SHP77 treated with DMSO at 0.1 percent for 48 hours (cell line): ENCODE results near the gene PRM1.
A peak's percentile ranks its signal among the peaks of the same experiment; 100 is the strongest.
"Not testable (repeated sequence)": the region's sequence is repeated elsewhere in the genome, so short reads cannot be mapped to it uniquely, and the experiment has no call there.

Experiments
- DNase-seq: peaks from one replicate; lab custom pipeline; 2025; lab: John Stamatoyannopoulos, UW

Gene PRM1

GRCh38 chr16:11314309-11314894 lies 33.3 kb upstream of the PRM1 start:
- no peak for DNase-seq

GRCh38 chr16:11313493-11314308 lies 32.6 kb upstream of the PRM1 start:
- DNase-seq = no peak

GRCh38 chr16:11312718-11313492 lies 31.8 kb upstream of the PRM1 start:
- DNase-seq = no peak

DNA sequence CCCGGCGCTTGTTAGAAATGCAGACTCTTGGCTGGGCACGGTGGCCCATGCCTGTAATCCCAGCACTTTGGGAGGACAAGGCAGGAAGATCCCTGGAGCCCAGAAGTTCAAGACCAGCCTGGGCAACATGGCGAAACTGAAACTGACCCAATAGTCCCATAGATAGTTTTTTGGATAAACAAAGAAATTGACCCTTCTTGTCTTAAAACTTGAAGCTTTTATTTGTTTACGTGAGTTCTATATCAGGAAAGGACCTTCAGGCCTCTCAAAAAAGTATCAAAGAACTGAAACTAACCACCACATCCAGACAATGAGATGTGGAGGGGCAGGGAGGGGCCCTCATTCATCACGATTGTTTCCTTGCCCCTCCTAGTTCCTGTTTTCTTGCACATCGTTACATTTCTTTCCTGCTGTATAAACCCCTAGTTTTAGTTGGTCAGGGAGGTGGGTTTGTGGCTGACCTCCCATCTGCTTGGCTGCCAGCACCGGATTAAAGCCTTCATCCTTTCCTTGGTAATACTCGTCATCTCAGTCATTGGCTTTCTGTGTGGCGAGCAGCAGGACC lies 29.9 kb upstream of the PRM1 start:
- no peak for DNase-seq

GRCh38 chr16:11310634-11310977 lies 29.5 kb upstream of the PRM1 start:
- DNase-seq = no peak

DNA sequence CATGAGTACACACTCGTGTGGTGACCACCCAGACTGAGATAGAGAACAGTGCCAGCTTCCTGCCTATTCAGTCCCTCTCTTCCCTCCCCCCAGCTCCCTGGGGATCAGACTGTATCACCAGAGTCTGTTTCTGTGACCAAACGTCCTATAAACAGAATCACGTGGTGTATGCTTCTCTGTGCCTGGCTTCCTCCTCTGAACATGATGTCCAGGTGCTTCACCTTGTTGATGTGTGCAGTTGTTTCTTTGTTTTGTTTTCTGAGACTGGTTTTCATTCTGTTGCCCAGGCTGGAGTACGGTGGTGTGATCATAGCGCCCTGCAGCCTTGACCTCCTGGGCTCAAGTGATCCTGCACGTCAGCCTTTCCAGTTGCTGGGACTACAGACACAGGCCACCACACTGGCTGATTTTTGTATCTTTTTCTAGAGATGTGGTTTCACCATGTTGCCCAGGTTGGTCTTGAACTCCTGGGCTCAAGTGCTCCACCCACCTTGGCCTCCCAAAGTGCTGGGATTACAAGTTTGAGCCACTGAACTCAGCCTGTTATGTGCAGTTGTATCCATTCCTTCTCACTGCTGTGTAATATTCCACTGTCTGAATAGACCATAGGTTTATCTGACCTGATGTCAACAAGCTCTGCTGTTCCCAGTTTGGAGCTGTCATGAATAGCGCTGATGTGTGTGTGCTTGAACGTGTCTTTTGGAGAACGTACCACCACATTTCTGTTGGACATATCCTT lies 28.9 kb upstream of the PRM1 start:
- DNase-seq = no peak

- DNase-seq = peak; percentile 6
These were observed 27.6 kb upstream of the PRM1 start for GRCh38 chr16:11308493-11309283.

DNA sequence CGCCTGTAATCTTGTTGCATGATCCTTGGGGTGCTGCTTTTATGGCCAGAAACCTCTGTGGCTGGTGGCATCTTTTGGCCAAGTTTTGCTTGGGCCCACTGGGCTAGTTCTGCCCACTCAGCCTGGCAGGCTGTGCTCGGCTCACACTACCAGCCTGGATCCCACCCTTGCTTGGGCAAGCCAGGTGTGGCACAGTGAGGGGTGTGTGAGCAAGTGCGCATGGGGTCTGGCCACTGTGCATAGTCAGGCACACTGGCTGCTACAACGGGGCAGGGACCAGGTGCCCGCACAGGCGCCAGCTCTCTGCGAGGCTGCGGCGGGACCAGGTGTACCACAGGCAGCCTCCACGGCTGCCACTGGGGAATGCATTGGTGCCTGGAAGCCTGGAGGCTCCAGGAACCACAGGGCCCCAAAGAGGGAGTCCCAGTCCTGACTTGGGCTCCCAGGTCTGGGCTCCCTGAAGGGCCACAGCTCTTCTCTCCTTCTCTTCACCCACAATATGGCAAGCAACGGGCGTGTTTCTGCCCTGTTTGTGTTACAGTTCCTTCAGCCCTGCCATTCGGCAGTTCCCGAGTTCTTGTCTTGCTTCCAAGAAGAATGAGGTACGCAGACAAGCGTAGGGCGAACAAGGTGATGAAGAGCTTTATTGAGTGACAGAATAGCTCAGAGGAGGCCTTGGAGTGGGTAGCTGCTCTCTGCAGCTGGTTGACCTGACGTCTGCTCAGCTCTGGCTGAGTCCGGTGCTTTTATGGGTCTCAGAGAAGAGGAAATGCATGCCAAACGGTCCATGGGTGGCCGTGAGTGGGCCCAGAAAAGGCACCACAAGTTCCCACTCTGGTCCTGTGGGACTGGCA lies 26.7 kb upstream of the PRM1 start:
- DNase-seq = no peak

DNA sequence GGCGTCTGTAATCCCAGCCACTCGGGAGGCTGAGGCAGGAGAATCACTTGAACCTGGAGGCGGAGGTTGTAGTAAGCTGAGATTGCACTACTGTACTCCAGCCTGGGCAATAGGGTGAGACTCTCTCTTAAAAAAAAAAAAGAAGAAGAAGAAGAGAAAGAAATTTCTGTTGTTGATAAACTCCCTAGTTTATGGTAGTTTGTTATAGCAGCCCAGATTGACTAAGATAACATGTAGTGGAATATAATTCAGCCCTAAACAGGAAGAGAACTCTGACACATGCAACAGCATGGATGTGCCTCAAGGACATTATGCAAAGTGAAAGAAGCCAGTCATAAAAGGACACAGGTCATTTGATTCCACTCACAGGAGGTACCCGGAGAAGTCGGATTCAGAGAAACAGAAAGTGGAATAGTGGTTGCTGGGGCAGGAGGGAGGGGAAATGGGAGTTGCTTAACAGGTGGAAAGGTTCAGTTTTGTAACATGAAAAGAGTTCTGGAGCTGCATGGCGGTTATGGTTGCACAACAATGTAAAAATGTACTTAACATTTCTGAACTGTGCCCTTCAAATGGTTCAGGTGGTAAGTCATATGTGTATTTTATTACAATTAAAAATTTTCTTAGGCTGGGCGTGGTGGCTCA lies 26.0 kb upstream of the PRM1 start:
- no peak for DNase-seq

DNA sequence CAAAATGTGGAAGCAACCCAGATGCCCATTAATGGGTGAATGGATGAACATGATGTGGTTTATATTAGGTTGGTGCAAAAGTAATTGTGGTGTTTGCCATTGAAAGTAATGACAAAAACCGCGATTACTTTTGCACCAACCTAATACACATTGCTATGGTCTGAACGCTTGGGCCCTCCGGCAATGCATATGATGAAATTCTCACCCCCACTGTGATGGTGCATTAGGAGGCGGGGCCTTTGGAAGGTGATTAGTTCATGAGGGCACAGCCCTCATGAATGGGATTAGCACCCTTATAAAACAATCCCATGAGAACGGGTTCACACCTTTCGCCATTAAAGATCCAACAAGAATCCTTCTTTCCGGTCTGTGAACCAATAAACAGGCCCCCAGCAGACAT lies 25.3 kb upstream of the PRM1 start:
- DNase-seq = no peak

DNA sequence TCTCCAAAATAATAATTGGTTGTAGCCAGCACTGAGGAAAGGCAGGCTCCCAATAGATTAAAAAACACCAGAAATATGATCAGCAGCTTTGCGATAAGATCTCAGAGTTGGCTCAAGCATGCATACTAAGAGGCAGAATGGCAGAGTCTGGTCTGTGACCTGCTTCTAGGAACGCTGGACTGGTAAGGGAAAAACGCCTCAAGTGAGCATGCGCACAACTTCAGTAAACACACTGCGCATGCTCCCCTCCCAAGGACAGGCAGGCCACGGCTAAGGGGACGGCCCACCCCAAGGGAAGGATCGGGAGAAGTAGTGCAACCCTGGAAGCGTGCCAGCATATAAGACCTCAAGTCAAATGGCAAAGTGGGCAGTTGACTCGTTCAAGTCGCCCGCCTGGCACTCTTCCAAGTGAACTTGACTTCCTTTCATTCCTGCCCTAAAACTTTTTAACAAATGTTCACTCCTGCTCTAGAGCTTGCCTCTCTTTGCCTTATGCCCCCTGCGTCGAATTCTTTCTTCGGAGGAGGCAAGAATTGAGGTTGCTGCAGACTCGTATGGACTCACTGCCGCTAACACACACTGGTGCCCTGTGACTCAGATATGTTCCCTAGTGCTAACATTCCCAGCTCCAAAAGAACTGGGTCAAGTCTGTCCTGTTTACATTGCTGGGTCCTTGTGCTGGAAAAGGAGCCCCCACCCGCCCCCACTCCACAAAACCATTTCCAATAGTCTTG lies 22.4 kb upstream of the PRM1 start:
- peak; percentile 76 for DNase-seq

GRCh38 chr16:11302977-11303376 lies 21.8 kb upstream of the PRM1 start:
- DNase-seq = peak; percentile 41

DNA sequence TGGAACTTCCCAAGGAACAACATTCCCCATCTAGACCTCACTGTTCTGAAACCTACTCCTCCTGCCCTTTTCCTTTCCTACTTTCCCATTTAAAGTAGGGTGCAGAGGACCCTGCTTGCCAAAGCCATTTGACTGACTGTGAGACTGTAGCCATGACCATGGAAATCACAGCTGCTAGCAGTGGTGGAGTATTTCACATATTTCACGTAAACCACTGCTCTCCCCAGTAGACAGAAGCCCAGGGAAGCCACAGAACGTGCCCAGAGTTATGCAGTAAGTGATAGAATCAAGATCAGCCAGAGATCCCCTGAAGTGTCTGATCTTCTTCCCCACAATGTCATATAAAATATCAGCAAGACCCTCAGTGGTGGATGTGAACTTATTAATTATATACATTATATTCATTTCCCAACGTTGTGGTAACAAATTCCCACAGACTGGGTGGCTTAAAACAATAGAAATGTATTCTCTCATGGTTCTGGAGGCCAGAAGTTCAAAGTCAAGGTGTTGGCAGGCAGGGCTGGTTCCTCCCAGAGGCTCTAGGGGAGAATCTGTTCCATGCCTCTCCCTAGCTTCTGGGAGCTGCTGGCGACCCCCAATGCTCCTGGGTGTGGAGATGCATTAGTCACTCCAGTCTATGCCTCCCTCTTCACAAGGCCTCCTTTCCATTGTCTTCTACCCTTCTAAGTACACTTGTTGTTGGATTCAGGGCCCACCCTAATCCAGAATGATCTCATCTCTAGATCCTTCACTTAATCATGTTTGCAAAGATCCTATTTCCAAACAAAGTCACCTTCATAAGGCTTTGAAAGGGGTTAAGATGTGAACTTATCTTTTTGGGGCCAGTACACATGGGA lies 20.7 kb upstream of the PRM1 start:
- DNase-seq = no peak

GRCh38 chr16:11300560-11300892 lies 19.4 kb upstream of the PRM1 start:
- DNase-seq = no peak

DNA sequence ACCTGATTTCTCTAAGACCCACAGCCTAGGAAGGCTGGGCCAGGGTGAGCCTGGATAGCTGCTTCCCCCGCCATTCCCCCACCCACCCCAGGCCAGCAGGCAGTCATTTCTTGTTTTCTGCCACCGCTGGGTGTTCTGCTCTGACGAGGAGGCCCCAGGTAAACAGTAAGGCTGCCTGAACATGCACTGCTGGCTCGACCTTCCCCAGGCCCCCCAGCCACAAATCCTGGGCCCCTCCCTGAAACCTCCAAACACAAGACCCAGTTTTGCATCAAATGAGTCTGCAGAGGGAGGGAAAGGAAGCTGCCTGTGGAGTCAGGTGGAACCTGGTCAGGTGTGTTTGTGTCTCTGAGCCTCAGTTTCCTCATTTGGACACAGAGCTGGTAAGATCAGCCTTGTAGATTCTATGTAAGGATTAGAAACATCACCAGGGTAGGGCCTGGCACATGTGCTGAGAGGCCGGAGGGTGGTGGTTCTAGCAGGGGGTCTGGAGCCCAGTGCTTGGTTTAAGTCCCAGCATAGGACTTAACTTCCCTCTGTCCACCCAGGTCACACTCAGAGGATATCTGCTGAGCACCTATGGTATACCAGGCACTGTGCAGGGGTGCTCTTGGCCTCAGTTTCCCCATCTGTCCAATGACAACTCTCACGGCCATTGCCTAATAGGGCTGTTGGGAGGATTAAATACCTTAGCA lies 18.9 kb upstream of the PRM1 start:
- DNase-seq = no peak

DNA sequence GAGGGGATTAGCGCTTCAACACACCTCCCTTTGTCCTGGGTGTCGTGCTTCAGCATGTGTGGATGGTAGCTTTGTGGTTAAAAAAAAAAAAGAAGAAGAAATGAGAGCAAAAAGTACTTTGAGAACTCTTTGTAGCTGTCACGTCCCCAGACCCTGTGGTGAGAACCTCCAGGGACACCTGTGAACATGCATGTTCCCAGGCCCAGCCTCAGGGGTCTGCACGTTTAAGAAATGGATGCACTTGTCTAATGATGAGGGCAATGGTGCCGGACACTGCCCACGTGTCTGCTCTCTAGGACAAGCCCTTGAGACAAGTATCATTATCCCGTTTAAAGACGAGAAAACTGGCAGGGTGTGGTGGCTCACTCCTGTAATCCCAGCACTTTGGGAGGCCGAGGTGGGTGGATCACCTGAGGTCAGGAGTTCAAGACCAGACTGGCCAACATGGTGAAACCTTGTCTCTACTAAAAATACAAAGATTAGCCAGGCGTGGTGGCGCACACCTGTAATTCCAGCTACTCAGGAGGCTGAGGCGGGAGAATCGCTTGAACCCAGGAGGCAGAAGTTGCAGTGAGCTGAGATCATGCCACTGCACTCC lies 17.9 kb upstream of the PRM1 start:
- not testable (repeated sequence) for DNase-seq
